ENCODE results near the gene NAT10. TPM values are rescaled to one million over a fixed set of nuclear protein-coding genes. Genes with fewer than 3 reads are reported as not detected.

NAT10 gene
- total and polyA plus RNA-seq, 8 donors: 14.5 to 30.2 (median 24.5) TPM

GRCh38 chr11:34104680-34105078, 750 bp upstream of the NAT10 start:
- intact Hi-C loops (cut with DNase I): loop anchor here in 1 of 3 donors (10.0 kb wide), 1 partner anchor 50 kb away; the partner anchor contains the start of gene CAPRIN1
- H3K4me1 ChIP-seq: peaks cover 0 to 5% (median 5%) of the 10 kb centered on the region in 3 donors
- ATAC-seq (no peak), DNase-seq (no peak), FAIRE-seq (no peak)
- H3K9me3 ChIP-seq: no peaks in the 10 kb centered on the region
- H3K36me3 ChIP-seq: peaks cover 0 to 22% (median 5%) of the 10 kb centered on the region in 3 donors
- peak overlapping the region; percentile 61 to 94 (median 80) for H3K4me3 ChIP-seq
- H3K27me3 ChIP-seq: no peaks in the 10 kb centered on the region
- peak overlapping the region; percentile 80 to 91 (median 88) for H3K27ac ChIP-seq
- TF ChIP-seq CTCF (IDR thresholded peaks at IDR 0.05): no peak
- 27% methylated on average over 6 of the region's 6 CpGs for WGBS, 2 donors

DNA sequence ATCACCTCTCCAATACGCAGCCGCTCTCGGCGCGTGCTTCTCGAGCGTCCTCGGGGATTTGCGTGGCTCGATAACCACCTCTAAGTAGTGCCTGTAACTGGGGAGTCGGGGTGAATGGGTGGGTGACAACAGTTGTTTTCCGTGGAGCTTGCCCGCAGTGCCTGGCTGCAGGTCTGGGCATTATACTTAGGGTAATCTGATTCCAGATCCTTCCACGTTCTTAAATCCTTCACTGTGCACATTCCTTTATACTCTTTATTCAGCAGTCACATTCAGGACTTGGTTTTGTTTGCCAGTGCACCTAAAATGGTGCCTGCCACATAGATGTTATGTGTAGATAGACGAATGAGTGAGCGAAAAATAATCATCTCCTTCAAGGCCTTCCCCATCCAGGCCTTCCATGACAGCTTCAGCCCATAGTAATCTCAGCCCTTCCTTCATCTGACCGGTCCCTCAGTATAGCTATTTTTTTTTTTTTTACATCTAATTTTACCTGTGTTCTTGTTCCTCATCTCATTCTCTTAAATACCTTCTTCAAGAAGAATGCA, 602 bp downstream of the NAT10 start:
- DNase-seq: no peak
- 1% methylated on average over 17 of the region's 17 CpGs for WGBS, 2 donors
- intact Hi-C loops (cut with DNase I): loop anchor here in 1 of 3 donors (10.0 kb wide), 1 partner anchor 51 kb away; the partner anchor contains the start of gene CAPRIN1
- peak overlapping the region; percentile 80 to 91 (median 88) for H3K27ac ChIP-seq
- peak overlapping the region; percentile 61 to 94 (median 80) for H3K4me3 ChIP-seq
- no peak for TF ChIP-seq CTCF (IDR thresholded peaks at IDR 0.05)
- H3K27me3 ChIP-seq: no peaks in the 10 kb centered on the region
- H3K9me3 ChIP-seq: no peaks in the 10 kb centered on the region
- ATAC-seq: peak in 3 of 4 donors; percentile 4 to 7 (median 4)
- peaks cover 0 to 19% (median 5%) of the 10 kb centered on the region in 3 donors for H3K36me3 ChIP-seq
- peaks cover 0 to 5% (median 5%) of the 10 kb centered on the region in 3 donors for H3K4me1 ChIP-seq
- no peak for FAIRE-seq

DNA sequence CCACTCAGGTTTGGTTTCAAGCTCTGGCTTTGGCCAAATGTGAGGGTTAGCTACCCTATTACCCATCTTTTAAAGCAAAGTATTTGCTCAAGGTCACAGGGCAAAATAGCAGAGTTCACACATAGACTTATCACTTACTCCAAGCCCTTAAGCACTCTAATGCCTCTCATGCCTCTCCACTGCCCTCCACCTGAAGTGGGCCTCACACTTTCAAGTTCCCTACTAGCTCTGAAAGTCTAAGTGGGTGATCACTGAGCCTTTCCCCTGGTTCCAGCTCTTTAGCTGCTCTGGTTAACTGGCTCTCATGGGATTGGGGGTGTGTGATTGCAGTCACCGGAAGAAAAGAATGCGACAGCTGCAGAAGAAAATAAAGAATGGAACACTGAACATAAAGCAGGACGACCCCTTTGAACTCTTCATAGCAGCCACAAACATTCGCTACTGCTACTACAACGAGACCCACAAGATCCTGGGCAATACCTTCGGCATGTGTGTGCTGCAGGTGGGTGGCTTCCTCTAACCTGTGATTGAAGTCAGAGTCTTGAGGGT, 6.4 kb downstream of the NAT10 start:
- FAIRE-seq: no peak
- Histone ChIP-seq H3K36me3 (peaks cover 0 to 73% (median 24%) of the 10 kb centered on the region in 3 donors), H3K27ac (no peak overlapping the region), H3K9me3 (no peaks in the 10 kb centered on the region), H3K27me3 (no peaks in the 10 kb centered on the region), H3K4me3 (no peak overlapping the region), H3K4me1 (peaks cover 0 to under 1% (median 0%) of the 10 kb centered on the region in 3 donors)
- no peak for TF ChIP-seq CTCF (IDR thresholded peaks at IDR 0.05)
- DNase-seq: no peak
- intact Hi-C loops (cut with DNase I): no loop called here
- WGBS, 2 donors: 90 to 91% methylated on average over 6 of the region's 6 CpGs
- no peak for ATAC-seq

GRCh38 chr11:34114014-34114413, 8.6 kb downstream of the NAT10 start:
- FAIRE-seq: no peak
- Histone ChIP-seq H3K4me3 (no peak overlapping the region), H3K27me3 (no peaks in the 10 kb centered on the region), H3K27ac (no peak overlapping the region), H3K36me3 (peaks cover 0 to 87% (median 28%) of the 10 kb centered on the region in 3 donors), H3K4me1 (no peaks in the 10 kb centered on the region), H3K9me3 (no peaks in the 10 kb centered on the region)
- no peak for ATAC-seq
- no peak for TF ChIP-seq CTCF (IDR thresholded peaks at IDR 0.05)
- DNase-seq: no peak
- 87 to 94% methylated on average over 2 of the region's 2 CpGs for WGBS, 2 donors
- intact Hi-C loops (cut with DNase I): no loop called here

DNA sequence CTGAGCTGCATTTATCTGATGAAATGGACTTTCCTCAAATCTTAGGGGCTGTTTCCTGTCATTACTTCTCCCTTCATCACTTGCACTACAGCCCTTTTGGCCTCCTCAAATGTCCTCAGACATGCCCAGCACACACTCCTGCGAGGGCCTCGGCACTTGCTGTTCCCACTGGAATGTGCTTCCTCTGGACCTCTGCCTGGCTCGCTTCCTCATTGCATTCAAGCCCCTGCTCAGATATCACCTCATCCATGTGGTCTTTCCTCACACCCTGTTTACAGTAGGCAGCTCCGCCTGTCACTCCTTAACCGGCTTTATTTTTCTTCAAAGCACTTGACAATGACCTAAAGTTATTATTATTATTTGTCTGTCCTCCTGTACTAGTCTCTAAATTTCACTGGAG, 9.0 kb downstream of the NAT10 start:
- no peak overlapping the region for H3K27ac ChIP-seq
- FAIRE-seq: no peak
- WGBS, 2 donors: 84 to 96% methylated on average over 5 of the region's 5 CpGs
- no peak for ATAC-seq
- H3K4me3 ChIP-seq: no peak overlapping the region
- H3K36me3 ChIP-seq: peaks cover 0 to 87% (median 31%) of the 10 kb centered on the region in 3 donors
- no peaks in the 10 kb centered on the region for H3K4me1 ChIP-seq
- DNase-seq: no peak
- H3K27me3 ChIP-seq: no peaks in the 10 kb centered on the region
- TF ChIP-seq CTCF (IDR thresholded peaks at IDR 0.05): no peak
- intact Hi-C loops (cut with DNase I): no loop called here
- H3K9me3 ChIP-seq: no peaks in the 10 kb centered on the region
